Middle frontal gyrus (tissue), 1 donor: ENCODE measurements around the gene PRKN.

ENCODE experiments used
- DNase-seq: peaks from one replicate; pipeline ENCODE4 v3.0.0-alpha.2; 2015; ENCODE audit warnings: low spot score; ENCODE audit errors: extremely low spot score

The PRKN gene

DNA sequence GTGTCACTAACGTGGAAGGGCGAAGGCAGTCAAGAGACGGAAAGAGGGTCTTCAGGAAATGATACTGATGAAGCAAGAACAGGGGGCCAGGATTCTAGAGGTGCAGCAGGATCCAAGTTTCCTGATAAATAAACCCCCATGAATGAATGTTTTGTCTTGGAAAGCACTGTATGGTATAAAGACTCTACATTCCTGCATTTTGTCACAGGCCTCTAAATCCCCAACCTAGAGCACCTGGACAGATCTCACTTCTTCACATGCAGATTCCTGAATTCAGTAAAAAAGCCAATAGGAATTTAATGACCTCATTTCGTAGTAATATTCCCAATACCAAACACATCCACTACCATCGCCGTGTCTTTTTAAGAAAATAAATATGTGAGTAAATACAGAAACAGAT is 577.8 kb downstream of the PRKN start:
- no peak for DNase-seq

DNA sequence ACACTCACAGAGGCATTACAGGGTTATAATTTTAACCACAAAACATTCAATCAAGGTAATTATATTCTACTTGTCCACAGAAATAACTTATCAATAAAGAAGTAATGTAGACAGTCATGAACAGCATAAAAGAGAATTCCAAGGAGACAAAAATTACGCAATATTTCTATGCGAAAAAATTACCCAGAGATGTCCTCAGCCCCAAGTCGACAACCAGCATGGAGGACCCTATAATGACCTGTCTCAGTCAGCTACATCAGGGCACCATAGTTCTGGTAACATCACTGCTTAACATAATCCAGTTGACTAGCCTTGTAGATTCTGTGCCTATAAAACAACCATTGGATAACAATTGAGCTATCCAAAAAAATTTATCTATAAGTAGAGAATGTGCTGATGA is 579.8 kb downstream of the PRKN start:
- DNase-seq: no peak

DNA sequence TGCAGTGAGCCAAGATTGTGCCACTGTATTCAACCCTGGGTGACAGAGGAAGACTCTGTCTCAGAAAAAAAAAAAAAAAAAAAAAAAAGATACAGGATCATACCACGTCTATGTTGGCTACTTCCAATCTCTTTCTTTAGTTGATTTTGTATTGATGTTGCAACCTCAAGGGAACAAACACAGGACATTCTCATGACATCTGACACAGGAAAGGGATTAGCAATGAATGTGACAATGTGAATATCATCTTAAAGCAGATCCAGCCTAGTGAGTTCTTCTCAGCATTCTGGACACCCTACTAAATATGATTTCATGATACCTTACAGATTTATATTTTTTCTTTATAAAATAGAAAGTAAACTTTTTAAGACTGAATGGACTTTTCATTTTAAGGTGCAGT is 580.3 kb downstream of the PRKN start:
- DNase-seq: no peak

DNA sequence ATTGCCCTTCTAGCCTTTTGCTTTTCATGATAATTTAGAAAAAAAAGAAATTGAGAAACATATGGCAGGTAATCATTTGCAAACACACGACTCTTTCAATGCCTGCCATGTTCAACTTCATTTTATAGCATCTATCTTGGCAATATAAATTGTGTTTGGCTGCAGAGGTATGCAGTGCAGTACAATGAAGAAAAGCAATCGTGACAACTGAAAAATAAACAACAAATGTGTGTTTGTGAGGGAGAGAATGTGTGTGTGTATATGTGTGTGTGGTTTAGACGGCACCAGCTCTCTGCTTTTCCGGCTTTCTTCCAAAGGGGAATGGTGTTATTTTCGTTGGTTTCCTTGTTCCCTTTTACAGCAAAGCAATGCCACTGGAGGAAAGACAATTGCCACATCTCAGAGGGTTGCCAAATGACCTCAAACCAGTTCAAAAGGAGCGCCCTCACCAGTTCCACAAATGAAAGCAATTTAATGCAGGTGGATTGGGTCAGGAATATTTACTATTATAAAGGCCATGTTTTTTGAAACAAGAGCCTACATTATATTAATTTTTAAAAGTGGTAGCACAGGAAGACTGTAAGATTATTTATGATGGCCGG is 587.2 kb downstream of the PRKN start:
- no peak for DNase-seq

DNA sequence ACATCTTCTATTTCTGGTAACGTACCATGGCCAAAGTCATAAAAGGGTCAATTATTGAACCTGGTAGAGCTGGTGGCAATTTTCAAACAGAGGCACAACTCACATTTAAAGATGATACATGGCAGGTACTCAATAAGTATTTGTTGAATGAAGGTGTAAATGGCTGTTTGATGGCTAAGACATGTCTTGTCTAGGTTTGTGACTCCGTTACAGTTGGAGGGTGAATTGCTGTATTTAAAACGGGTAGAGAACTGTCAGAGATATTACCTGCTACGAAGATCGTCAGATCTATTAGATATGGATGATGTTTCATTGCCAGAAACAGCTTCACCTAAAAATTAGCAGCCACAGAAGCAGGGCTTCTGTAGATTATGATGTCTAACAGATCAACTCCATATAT is 601.9 kb downstream of the PRKN start:
- DNase-seq: no peak

DNA sequence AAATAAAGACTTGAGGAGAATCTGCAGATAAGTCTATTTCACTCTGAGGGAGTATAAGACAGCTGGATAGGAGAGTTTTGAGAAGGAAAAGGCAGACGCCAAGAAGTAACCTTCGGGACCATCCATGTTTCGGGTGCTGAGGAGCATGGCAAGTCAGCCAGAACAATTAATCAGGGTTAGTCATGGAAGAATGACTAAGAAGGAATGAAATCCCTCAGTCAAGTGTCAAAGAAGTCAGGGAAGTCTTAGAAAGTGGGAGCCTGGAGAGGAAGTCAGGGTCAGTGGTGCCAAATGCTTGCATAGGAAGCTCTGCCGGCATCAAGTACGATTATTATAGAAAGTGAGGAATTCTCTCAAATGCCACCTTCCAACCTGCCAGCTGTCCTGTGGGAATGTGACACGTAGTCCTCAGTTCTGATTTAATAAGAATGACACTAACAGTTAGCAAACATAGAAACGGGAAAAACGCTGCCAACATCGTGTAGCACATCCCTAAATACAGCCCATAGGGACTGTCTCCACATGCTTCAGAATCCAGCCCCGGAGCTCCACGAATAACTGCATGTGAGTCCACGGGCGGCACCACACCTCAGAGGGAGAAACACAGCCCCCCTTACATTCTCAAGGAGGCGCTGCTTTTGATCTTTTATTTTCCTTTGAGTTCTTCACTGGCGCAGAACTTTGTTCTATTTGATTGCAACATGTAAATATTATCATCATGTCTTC is 602.7 kb downstream of the PRKN start:
- peak; percentile 21 for DNase-seq

DNA sequence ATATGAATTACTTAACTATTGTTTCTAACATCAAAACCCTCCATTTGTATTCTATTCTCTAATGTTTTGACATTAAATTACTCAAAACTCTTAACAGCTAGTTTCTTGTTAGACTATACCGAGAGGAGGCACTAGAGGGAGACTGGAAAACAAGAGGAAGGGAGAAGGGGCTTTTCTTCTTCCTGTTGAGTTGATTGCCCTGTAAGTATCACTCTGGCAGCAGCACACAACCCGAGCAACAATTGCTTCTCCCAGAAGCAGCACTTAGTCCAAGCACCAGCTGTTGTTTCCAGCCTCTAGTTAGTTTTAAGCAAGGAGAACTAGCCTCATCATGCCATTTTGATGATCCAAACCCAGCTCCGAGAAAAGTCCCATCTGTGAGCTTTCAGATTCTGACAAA is 603.8 kb downstream of the PRKN start:
- no peak for DNase-seq

DNA sequence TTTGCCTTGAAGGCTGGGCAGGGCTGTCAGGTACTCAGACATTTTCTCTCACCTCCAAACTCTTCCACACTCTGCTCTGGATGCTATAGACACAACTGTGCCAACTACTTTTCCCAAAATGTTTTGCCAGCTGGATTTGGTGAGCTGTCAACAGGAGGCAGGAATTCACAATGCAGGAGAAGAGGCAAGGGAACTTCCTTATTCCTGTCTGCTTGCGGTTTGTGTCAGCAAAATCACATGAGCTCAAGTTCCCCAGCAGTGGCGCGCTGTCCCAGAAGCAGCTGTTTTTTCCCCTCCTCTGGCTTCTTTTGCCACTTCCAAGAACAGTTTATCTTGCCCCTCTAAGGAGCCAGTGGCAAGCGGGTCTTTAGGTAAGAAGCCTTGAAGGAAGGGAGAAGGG is 608.2 kb downstream of the PRKN start:
- peak; percentile 13 for DNase-seq

DNA sequence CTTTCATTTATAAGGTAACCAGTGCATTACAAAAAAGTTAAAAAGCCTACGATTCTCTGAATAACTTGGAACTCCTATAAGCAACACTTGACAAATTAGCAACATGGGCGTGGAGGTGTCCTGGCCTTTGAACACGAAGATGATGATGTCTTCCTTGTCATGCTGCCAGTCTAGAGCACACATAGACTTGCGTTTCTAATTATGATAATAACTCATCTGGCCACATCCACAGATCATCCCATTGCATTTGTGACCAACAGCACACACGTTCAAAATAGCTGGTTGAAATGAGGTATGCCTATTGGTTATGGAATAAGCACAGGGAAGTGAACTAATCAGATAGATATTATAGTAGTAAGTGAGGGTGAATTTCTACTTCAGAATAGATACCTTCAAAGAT is 608.9 kb downstream of the PRKN start:
- DNase-seq: no peak

DNA sequence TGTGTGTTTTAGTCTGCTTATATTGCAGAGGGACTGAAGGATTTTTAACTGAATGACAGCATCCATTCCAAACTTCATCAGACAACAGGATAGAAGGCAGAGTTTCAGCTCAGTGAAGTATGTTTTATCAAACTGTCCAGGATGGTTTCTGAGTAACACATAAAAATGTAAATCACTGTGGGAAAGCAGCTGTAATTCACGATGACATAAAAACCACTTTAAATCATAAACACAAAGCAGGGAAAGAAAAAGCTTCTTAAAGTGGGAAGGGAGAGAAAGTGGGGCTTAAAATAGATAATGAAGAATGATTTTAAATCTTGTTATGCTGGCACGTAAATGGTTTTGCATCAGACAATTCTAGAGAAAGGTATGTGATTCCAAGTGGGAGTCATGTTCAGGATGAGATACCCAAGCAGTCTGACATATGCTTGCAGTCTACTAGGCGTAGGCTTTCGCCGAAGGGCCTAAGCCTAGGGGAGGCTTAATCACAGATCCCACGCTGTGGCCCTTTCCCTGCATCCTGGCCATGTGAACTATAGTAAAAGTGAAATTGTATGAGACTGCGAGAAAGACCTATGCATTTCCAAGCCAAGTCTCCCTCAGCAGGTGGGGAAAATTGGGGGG is 610.6 kb downstream of the PRKN start:
- no peak for DNase-seq

DNA sequence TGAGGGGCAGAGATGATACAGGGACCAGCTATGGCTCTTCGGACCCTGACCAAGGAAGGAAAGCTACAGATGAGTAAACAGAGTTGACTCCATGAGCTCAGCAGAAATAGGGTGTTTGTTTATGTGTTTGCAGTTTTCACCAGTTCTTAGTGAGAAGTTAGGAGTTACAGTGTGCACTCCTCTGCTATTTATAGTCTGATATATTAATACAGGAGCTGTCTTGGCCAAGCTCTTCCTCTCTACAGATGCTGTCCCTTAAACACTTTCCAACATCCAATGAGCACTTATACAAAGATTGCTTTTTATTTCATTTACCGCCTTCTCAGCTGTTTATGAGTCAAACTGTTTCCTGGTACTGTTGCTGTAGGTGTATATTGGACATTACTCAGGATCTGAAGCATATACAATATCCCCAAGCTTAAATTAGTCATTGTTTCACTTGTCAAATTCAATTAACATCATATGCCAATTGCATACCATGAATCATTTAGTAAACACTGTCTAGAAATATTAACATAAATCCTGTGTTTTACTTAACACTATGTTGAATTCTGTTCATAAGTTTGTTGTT is 618.0 kb downstream of the PRKN start:
- DNase-seq: no peak

DNA sequence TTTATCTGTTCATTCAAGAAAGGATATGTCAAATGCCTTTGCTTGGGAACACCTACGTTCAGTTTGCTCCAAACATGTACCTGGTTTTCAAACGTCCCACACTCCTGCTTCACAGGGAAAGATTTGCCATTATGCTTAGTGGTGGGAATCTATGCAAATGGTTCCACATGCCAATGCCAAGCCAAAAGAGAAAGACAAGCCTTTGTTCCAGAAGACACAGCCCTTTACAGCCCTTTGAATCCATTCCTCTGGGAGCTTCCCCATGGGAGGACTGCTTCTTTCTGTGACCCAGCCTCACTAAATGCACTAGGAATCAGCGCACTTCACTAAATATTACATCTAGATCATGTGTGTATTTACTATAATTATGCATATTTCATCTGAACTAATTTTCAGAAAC is 619.5 kb downstream of the PRKN start:
- DNase-seq: no peak

DNA sequence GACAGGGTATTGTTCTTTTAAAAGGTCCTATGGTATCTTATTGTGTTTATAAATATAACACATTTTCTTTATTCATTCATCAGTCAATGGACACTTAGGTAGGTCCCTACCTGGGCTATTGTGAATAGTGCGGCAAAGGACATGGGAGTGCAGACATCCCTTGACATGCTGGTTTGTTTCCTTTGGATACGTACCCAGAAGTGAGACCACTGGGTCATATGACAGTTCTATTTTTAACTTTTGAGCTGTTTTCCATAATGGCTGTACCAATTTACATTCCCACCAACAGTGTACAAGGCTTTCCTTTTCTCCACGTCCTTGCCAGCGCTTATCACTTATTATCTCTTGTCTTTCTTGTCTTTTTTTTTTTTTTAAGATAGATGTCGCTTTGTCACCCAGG is 627.5 kb downstream of the PRKN start:
- DNase-seq: no peak

DNA sequence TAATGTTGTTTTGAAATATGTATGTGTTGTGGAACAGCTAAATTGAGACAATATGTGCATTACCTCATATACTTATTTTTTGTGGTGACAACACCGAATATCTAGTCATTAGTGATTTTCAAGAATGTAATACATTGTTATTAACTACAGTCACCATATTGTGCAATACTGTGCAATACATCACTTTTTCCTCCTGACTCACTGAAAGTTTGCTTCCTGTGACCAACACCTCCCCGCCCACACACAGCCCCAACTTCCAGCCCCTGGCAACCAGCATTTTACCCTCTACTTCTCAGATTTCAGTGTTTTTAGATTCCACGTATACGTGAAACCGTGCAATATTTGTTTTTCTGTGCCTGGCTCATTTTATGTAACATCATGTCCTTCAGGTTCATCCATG is 627.9 kb downstream of the PRKN start:
- DNase-seq: no peak

DNA sequence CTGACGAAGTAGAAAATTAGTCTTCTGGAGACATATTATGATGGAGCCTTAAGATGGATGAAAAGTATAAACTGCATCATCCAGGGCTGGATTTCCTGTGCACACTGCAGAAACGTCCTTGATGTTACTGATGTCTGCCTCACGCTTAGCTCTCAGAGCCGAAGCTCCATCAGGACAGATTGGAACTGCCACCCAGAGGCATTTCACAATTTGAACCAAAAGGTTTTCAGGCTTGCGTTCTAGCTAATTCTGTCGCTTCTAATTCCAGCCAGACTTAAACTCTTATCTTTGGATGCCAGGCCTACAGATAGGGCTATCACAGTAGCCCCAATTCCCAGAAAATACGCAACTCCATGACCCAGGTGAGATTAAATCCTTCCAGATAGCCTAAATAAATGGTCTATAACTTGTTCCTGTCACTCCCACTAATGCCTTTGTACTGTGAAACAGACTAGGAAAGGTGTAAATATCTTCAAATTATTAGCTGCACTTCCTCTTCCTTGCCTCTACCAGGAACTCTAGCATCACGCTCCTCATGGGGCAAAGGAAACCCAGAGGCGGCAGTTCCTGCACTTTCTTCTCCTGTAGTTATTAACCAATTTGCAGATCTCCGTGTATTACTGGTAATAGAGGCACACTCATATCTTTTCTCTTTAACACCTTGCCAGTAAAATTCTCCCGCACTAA is 634.6 kb downstream of the PRKN start:
- no peak for DNase-seq

DNA sequence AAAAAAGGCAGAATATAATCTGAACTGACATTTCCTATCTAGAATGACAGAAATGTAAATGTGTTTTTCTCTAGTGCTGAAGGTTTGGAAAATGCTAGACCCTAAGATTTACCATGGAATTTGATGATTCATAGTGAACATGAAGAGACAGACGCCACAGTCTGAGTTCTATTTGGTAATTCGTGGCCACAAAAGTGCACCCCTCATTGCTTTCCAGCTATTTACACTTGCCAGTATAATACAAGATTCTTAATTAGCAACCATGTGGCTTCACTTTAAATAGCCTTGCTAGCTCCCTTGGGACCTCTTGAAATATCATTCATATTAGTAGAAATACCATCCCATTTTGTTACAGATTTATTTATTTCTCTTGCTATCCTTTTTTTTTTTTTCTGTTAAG is 636.8 kb downstream of the PRKN start:
- no peak for DNase-seq

DNA sequence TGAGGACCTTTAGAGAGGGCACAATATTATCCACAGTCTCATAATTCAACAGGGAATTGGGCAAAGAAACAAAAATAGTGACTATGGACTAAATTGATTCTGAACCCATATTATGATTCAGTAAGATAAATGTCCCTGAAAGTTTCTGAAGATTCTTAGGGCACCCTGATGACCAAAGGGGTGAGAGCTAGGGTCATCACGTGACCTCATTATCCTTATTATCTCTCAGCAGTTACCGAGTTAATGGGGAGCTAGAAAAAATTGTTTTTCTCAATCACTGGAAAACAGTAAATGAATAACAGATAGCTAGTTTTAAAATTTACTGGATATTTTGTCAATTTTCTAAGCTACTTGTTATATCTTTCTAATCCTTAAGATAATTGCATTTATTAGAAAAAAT is 639.5 kb downstream of the PRKN start:
- no peak for DNase-seq

DNA sequence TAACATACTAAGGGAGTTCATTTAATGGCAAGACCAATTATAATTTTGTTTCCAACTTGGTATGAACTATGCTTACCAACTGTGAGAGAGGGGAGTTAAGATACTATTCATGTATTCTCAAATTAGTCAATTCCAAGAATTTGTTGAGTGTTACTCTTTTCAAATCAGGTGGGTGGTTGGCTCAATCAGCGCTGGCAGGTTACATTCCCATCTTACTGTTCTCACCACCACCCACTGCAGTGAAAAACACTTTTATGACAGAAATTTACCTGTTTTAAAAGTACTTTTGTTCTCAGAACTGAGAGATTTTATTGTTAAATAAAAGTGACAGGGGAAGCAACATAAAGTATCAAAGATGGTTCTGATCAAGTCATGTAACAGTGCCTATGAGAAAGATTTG is 642.0 kb downstream of the PRKN start:
- DNase-seq: no peak

DNA sequence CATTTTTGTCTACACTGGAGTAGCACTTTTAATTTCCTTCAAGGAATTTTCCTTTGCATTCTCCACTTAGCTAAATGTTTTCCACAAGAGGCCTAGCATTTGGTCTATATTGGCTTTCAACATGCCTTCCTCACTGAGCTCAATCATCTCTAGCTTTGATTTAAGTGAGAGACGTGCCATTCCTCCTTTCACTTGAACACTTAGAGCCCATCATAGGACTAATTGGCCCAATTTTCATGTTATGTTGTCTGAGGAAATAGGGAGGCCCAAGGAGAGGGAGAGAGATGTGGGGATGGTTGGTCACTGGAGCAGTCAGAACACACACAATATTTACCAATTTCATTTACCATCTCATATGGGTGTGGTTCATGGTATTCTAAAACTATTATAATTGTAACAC is 645.0 kb downstream of the PRKN start:
- DNase-seq: no peak

DNA sequence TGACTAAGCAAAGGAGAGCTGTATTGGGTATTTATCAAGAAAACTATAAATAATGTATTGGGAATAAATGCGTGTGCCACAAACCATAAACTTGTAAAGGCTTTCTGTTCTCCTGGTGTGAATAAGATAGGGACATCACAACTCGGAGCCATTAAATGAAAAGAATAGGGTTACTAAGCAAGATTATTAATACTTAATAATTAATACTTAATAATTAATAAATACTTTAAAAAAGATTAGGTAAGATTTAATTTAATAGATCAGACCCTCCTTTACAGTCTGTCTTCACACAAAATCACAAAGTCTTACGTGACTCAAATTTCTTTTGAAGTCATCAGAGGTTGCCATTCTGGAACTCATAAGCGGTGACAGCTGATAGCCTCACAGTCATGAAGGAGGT is 648.9 kb downstream of the PRKN start:
- DNase-seq: no peak

DNA sequence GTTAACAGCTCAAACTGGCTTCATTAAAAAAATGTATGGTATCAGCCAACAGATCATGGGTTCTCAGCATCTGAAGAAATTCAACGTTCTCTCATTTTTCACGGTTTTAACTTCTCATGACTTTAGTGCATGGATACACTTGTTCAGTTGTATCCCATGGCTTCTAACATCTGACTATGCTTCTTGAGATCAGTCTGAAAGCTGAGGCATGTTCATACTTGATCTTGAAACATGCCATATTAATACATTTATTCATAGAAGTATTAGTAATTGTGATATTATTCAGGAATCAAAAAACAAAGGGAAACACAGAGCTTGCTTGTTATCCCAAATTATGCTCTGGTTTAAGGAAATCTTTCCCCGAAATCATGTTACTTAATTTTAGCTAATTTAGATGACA is 649.4 kb downstream of the PRKN start:
- DNase-seq: no peak

DNA sequence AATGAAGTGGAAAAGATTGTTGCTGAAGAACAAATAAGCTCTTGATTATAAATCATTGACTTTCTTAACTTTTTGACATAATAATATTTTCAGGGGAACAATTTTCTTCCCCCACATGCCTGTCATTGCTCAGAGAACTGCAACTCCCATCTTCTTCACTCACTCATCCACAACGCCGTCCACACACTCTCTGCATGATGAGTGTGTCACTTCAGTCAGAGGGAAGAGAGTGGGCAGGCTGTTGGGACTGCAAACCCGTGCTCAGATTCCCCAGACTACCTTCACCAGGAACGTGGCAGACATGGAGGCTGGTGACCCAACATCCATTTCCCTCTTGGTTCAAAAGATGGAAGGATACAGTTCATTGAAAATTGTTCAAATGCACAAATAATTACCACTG is 650.8 kb downstream of the PRKN start:
- DNase-seq: no peak
